H1 (cell line): Measurements from ENCODE around the gene FRMD4B. TPM values are rescaled to one million over a fixed set of nuclear protein-coding genes. Genes with fewer than 3 reads are reported as not detected.

Source experiments
- CTCF ChIA-PET: fragments of 300-600 bp; sonication (Branson Sonifier 250); formaldehyde crosslinking; loops from one replicate; lab custom pipeline; 2021; ENCODE audit not compliant: partially characterized antibody; lab: Charles Lee
- POLR2A ChIA-PET: fragments of 300-600 bp; sonication (Branson Sonifier 250); formaldehyde crosslinking; loops from one replicate; lab custom pipeline; 2021; ENCODE audit warnings: inconsistent platforms; ENCODE audit not compliant: partially characterized antibody; lab: Charles Lee
- DNase-seq, 2 experiments: peaks; one replicate each; pipeline versions ENCODE4 v3.0.0 to v3.0.0-alpha.2; 2010 to 2022; ENCODE audit warnings: low spot score in 2 of 2, low read depth in 1 of 2, mixed read lengths in 1 of 2
- FAIRE-seq: peaks from 2 replicates; lab custom pipeline; 2011; peaks lifted over from hg19 to GRCh38; lab: Jason Lieb, UNC
- H2AFZ ChIP-seq: 2 replicates; pipeline ENCODE4 v1.8.1; 2012; ENCODE audit warnings: low read length, inconsistent platforms
- H2AK5ac ChIP-seq: 2 replicates; pipeline ENCODE4 v1.6.1; 2013; ENCODE audit warnings: low read depth, low read length
- H2BK120ac ChIP-seq: replicated peaks from 2 replicates; pipeline ENCODE3; 2013; ENCODE audit warnings: low read depth, low read length, inconsistent platforms
- H2BK12ac ChIP-seq: 2 replicates; pipeline ENCODE4 v1.6.1; 2013; ENCODE audit warnings: low read depth, low read length
- H2BK15ac ChIP-seq: 2 replicates; pipeline ENCODE4 v1.6.1; 2013; ENCODE audit warnings: low read length
- H2BK20ac ChIP-seq: 2 replicates; pipeline ENCODE4 v1.6.1; 2013; ENCODE audit warnings: low read length
- H2BK5ac ChIP-seq: 2 replicates; pipeline ENCODE4 v1.6.1; 2013; ENCODE audit warnings: low read depth, low read length
- H3K14ac ChIP-seq: 2 replicates; pipeline ENCODE4 v1.6.1; 2013; ENCODE audit warnings: inconsistent platforms; ENCODE audit not compliant: insufficient read length
- H3K18ac ChIP-seq: 2 replicates; pipeline ENCODE4 v1.6.1; 2013; ENCODE audit warnings: low read length; ENCODE audit errors: extremely low read depth
- H3K23ac ChIP-seq: 2 replicates; pipeline ENCODE4 v1.6.1; 2013; ENCODE audit warnings: inconsistent platforms; ENCODE audit not compliant: insufficient read length
- H3K23me2 ChIP-seq: 2 replicates; pipeline ENCODE4 v1.6.1; 2013; ENCODE audit warnings: low read depth, low read length
- H3K27ac ChIP-seq: 2 replicates; pipeline ENCODE4 v1.6.1; 2011; ENCODE audit warnings: low read depth, low read length, inconsistent platforms
- H3K27me3 ChIP-seq, 4 experiments: replicated peaks in 1 of 4; 1 replicate in 1 of 4; 2 replicates in 3 of 4; pipeline versions ENCODE4 v1.6.1 to v1.8.1; 2011 to 2013; ENCODE audit warnings: low read length in 3 of 4, mild to moderate bottlenecking in 3 of 4, inconsistent platforms in 2 of 4, mixed read lengths in 2 of 4, moderate library complexity in 1 of 4; ENCODE audit not compliant: control insufficient read depth in 3 of 4, insufficient read depth in 3 of 4; ENCODE audit errors: extremely low read depth in 1 of 4
- H3K36me3 ChIP-seq, 4 experiments: 2 replicates each; pipeline versions ENCODE4 v1.6.1 to v1.8.1; 2011 to 2013; ENCODE audit warnings: mild to moderate bottlenecking in 4 of 4, low read length in 3 of 4, moderate library complexity in 2 of 4, control low read depth in 1 of 4, inconsistent platforms in 1 of 4; ENCODE audit not compliant: insufficient read depth in 4 of 4, control insufficient read depth in 2 of 4
- H3K4ac ChIP-seq: replicated peaks from 2 replicates; pipeline ENCODE3; 2013; ENCODE audit warnings: low read length, low read depth, mixed read lengths, inconsistent platforms; ENCODE audit not compliant: insufficient read length
- H3K4me1 ChIP-seq, 4 experiments: replicated peaks in 1 of 4; 1 replicate in 1 of 4; 2 replicates in 3 of 4; pipeline versions ENCODE4 v1.6.1 to v1.8.1; 2011 to 2013; ENCODE audit warnings: low read length in 3 of 4, inconsistent platforms in 2 of 4, mixed read lengths in 1 of 4; ENCODE audit not compliant: insufficient read depth in 4 of 4, control insufficient read depth in 3 of 4
- H3K4me2 ChIP-seq, 2 experiments: 2 replicates each; pipeline versions ENCODE4 v1.6.1 to v1.8.1; 2011 to 2013; ENCODE audit warnings: low read depth in 2 of 2, low read length in 2 of 2, control low read depth in 1 of 2, inconsistent platforms in 1 of 2, mild to moderate bottlenecking in 1 of 2; ENCODE audit not compliant: insufficient read depth in 1 of 2
- H3K4me3 ChIP-seq, 4 experiments: fragments of 200-600, 300-600 bp in 1 of 4; sonication (generic), shearing (Covaris generic), sonication (Bioruptor Twin) in 1 of 4; 2 replicates each; pipeline versions ENCODE4 v1.5.1 to v1.8.1; 2011 to 2016; ENCODE audit warnings: low read length in 4 of 4, low read depth in 3 of 4, control low read depth in 2 of 4, inconsistent platforms in 2 of 4, mild to moderate bottlenecking in 2 of 4, mixed read lengths in 1 of 4, moderate library complexity in 1 of 4; ENCODE audit not compliant: insufficient read depth in 2 of 4; ENCODE audit errors: extremely low read depth in 1 of 4
- H3K56ac ChIP-seq: replicated peaks from 2 replicates; pipeline ENCODE3; 2013; ENCODE audit warnings: low read depth, mild to moderate bottlenecking, mixed read lengths, low read length, inconsistent platforms; ENCODE audit not compliant: insufficient read length
- H3K79me1 ChIP-seq: 2 replicates; pipeline ENCODE4 v1.6.1; 2013; ENCODE audit warnings: low read depth, low read length, control low read depth
- H3K79me2 ChIP-seq, 2 experiments: 2 replicates each; pipeline versions ENCODE4 v1.6.1 to v1.8.1; 2012 to 2013; ENCODE audit warnings: low read length in 2 of 2, mild to moderate bottlenecking in 2 of 2, inconsistent platforms in 1 of 2; ENCODE audit not compliant: insufficient read depth in 2 of 2, control insufficient read depth in 1 of 2
- H3K9ac ChIP-seq, 4 experiments: replicated peaks in 1 of 4; 1 replicate in 1 of 4; 2 replicates in 3 of 4; pipeline versions ENCODE4 v1.6.1 to v1.8.1; 2011 to 2013; ENCODE audit warnings: low read depth in 3 of 4, low read length in 3 of 4, control low read depth in 2 of 4, mild to moderate bottlenecking in 2 of 4, moderate library complexity in 2 of 4, inconsistent platforms in 1 of 4; ENCODE audit errors: extremely low read depth in 1 of 4
- H3K9me3 ChIP-seq, 2 experiments: 2 replicates each; pipeline versions ENCODE4 v1.6.1 to v1.8.1; 2012 to 2013; ENCODE audit warnings: mild to moderate bottlenecking in 2 of 2, moderate library complexity in 2 of 2, control low read depth in 1 of 2, inconsistent platforms in 1 of 2, low read depth in 1 of 2, low read length in 1 of 2, mixed read lengths in 1 of 2; ENCODE audit not compliant: insufficient read depth in 2 of 2
- H4K20me1 ChIP-seq, 2 experiments: replicated peaks in 1 of 2; 2 replicates each; pipeline versions ENCODE3 to v1.8.1; 2011 to 2013; ENCODE audit warnings: inconsistent platforms in 2 of 2, low read length in 2 of 2, mild to moderate bottlenecking in 1 of 2; ENCODE audit not compliant: insufficient read depth in 2 of 2, control insufficient read depth in 1 of 2
- H4K5ac ChIP-seq: 2 replicates; pipeline ENCODE4 v1.6.1; 2013; ENCODE audit warnings: low read length, low read depth, mixed read lengths, inconsistent platforms; ENCODE audit not compliant: insufficient read length
- H4K8ac ChIP-seq: 2 replicates; pipeline ENCODE4 v1.8.0; 2013; ENCODE audit warnings: mild to moderate bottlenecking, moderate library complexity, low read length, inconsistent platforms; ENCODE audit not compliant: insufficient read depth; ENCODE audit errors: extremely low read depth
- H4K91ac ChIP-seq: replicated peaks from 2 replicates; pipeline ENCODE3; 2013; ENCODE audit warnings: low read length, mixed read lengths, inconsistent platforms; ENCODE audit not compliant: insufficient read length
- ATF2 ChIP-seq: IDR thresholded peaks from 2 replicates; pipeline ENCODE4 v1.6.1; 2012; ENCODE audit warnings: low read length, inconsistent platforms
- GTF2F1 ChIP-seq: IDR thresholded peaks from 2 replicates; pipeline ENCODE4 v1.6.1; 2012; ENCODE audit warnings: low read depth, low read length, improper control_type of control experiment, borderline replicate concordance
- HDAC6 ChIP-seq: IDR thresholded peaks from one replicate; pipeline ENCODE4 v1.7.1; 2012; ENCODE audit warnings: low read depth, mild to moderate bottlenecking, inconsistent platforms, low read length, moderate library complexity
- ZNF274 ChIP-seq: IDR thresholded peaks from 2 replicates; pipeline ENCODE4 v1.7.0; 2012; ENCODE audit warnings: low read length, borderline replicate concordance; ENCODE audit errors: extremely low read depth
- WGBS, 2 experiments: shearing (Covaris generic) in 1 of 2; methylation state at CpG; one replicate each; pipeline versions ENCODE4 v1.1.6 to v1.1.7; 2013 to 2015; ENCODE audit warnings: low lambda C conversion rate in 2 of 2, mixed read lengths in 2 of 2, inconsistent platforms in 1 of 2, low coverage in 1 of 2, missing lambda C conversion rate in 1 of 2; ENCODE audit not compliant: insufficient replicate concordance in 2 of 2, insufficient coverage in 1 of 2, insufficient read length in 1 of 2; ENCODE audit errors: extremely low coverage in 1 of 2, missing lambda C conversion rate in 1 of 2; 5-methylcytosine and 5-hydroxymethylcytosine counted together
- polyA plus RNA-seq, 7 experiments: library from polyadenylated mRNA; depleted of rRNA in 3 of 7; stranded (reverse) in 5 of 7; unstranded in 2 of 7; fragments of >200 nt in 5 of 7; fragments of 200-250 nt in 2 of 7; gene quantifications; 1 replicate in 5 of 7; 2 replicates in 1 of 7; 4 replicates in 1 of 7; pipeline versions ENCODE4 v1.2.1 to v1.2.3, GENCODE V29; 2011 to 2013; ENCODE audit warnings: missing spikeins in 2 of 7, mixed read lengths in 2 of 7
- total RNA-seq: library from RNA; stranded (reverse); fragmentation: NEBNext Ultra II Directional; extraction: Animal tissue kit (Norgen Biotek cat#: 25700); gene quantifications from 2 replicates; pipeline ENCODE4 v1.2.1, GENCODE V29; 2021

FRMD4B gene
- total and polyA plus RNA-seq, 2 of the 8 experiments (the other 6 are each of a cell fraction or from before 2014, with no cell fraction given), result 2.7 to 7.2 TPM

- TF ChIP-seq GTF2F1 (no peak), ZNF274 (no peak), HDAC6 (no peak), ATF2 (no peak)
- TF ChIP-seq, all 59 proteins: peak for 0
- Histone ChIP-seq H3K9ac (no peak overlapping the region), H2AFZ (no peak overlapping the region), H4K20me1 (no peaks in the 10 kb centered on the region), H3K56ac (no peak overlapping the region), H2BK15ac (no peak overlapping the region), H3K4me2 (no peak overlapping the region), H3K79me2 (no peaks in the 10 kb centered on the region), H3K36me3 (no peaks in the 10 kb centered on the region), H4K8ac (no peak overlapping the region), H2BK20ac (no peak overlapping the region), H3K23ac (no peak overlapping the region), H2BK12ac (no peak overlapping the region), H3K27ac (no peak overlapping the region), H3K23me2 (no peaks in the 10 kb centered on the region), H3K79me1 (no peaks in the 10 kb centered on the region), H2BK5ac (no peak overlapping the region), H2BK120ac (no peak overlapping the region), H3K27me3 (no peaks in the 10 kb centered on the region), H3K9me3 (no peaks in the 10 kb centered on the region), H4K5ac (no peak overlapping the region), H3K4ac (no peak overlapping the region), H4K91ac (no peak overlapping the region), H3K18ac (no peak overlapping the region), H3K14ac (no peak overlapping the region), H2AK5ac (no peak overlapping the region), H3K4me3 (no peak overlapping the region), H3K4me1 (peaks cover 2 to 7% (median 6%) of the 10 kb centered on the region in 4 experiments; a peak in 3 of 7 replicates)
- ChIA-PET CTCF (no interaction called here), POLR2A (no interaction called here)
- DNase-seq (no peak), FAIRE-seq (no peak)
- WGBS, 2 experiments, result 81% methylated on average over 3 of the region's 3 CpGs; no CpG with 5 or more reads in 1 of the 2 experiments
Observed at GRCh38 chr3:69196876-69197275, 189.0 kb downstream of the FRMD4B start.
